Liver (tissue), 9 donors: ENCODE data around the gene PIMREG. TPM values are rescaled to one million over a fixed set of nuclear protein-coding genes. Genes with fewer than 3 reads are reported as not detected.

ENCODE experiments used
- DNase-seq: peaks from one replicate; pipeline ENCODE4 v3.0.0-alpha.2; 2017; ENCODE audit warnings: low spot score
- H3K27ac ChIP-seq, 2 donors: one replicate each; pipeline ENCODE4 v1.7.0; 2013; ENCODE audit warnings: inconsistent platforms in 2 of 2, low read length in 2 of 2, control low read depth in 1 of 2, low read depth in 1 of 2, mild to moderate bottlenecking in 1 of 2
- H3K27me3 ChIP-seq, 4 donors: one replicate each; pipeline versions ENCODE4 v1.6.1 to v1.7.0; 2013; ENCODE audit warnings: low read length in 3 of 4, inconsistent platforms in 1 of 4, mild to moderate bottlenecking in 1 of 4, moderate library complexity in 1 of 4; ENCODE audit not compliant: control insufficient read depth in 4 of 4, insufficient read depth in 4 of 4
- H3K36me3 ChIP-seq, 4 donors: one replicate each; pipeline versions ENCODE4 v1.6.1 to v1.7.0; 2013; ENCODE audit warnings: low read length in 3 of 4, mild to moderate bottlenecking in 3 of 4, low read depth in 1 of 4, moderate library complexity in 1 of 4; ENCODE audit not compliant: control insufficient read depth in 4 of 4, insufficient read depth in 3 of 4
- H3K4me1 ChIP-seq, 4 donors: one replicate each; pipeline versions ENCODE4 v1.6.1 to v1.7.0; 2013; ENCODE audit warnings: low read length in 3 of 4, mild to moderate bottlenecking in 3 of 4, moderate library complexity in 1 of 4; ENCODE audit not compliant: control insufficient read depth in 4 of 4, insufficient read depth in 4 of 4
- H3K4me3 ChIP-seq, 3 donors: one replicate each; pipeline versions ENCODE4 v1.6.1 to v1.7.0; 2013; ENCODE audit warnings: low read length in 3 of 3, control low read depth in 1 of 3, low read depth in 1 of 3, mild to moderate bottlenecking in 1 of 3
- H3K9ac ChIP-seq, 2 donors: one replicate each; pipeline ENCODE4 v1.7.0; 2013; ENCODE audit warnings: low read length in 2 of 2, mild to moderate bottlenecking in 2 of 2, moderate library complexity in 2 of 2, control low read depth in 1 of 2, low read depth in 1 of 2
- H3K9me3 ChIP-seq, 4 donors: one replicate each; pipeline versions ENCODE4 v1.6.1 to v1.7.0; 2013; ENCODE audit warnings: low read length in 3 of 4; ENCODE audit not compliant: control insufficient read depth in 4 of 4
- CTCF ChIP-seq: fragments of 150-350 bp; IDR thresholded peaks from 2 replicates; pipeline ENCODE4 v1.5.1; 2017; ENCODE audit warnings: improper control_type of control experiment, low read depth, low read length; ENCODE audit not compliant: missing input control
- EGR1 ChIP-seq, 2 donors: IDR thresholded peaks; 2 replicates each; pipeline ENCODE4 v1.6.1; 2016 to 2018; ENCODE audit warnings: antibody characterized with exemption in 2 of 2, low read depth in 2 of 2
- FOXA2 ChIP-seq: IDR thresholded peaks from 2 replicates; pipeline ENCODE4 v1.6.1; 2016; ENCODE audit warnings: antibody characterized with exemption
- GABPA ChIP-seq, 2 donors: IDR thresholded peaks in 1 of 2; conservative IDR thresholded peaks in 1 of 2; 2 replicates each; pipeline ENCODE4 v1.6.1; 2016; ENCODE audit warnings: antibody characterized with exemption in 2 of 2, mild to moderate bottlenecking in 1 of 2, moderate library complexity in 1 of 2
- JUND ChIP-seq, 2 donors: IDR thresholded peaks; 2 replicates each; pipeline ENCODE4 v1.6.1; 2016; ENCODE audit warnings: antibody characterized with exemption in 2 of 2
- RAD21 ChIP-seq, 2 donors: IDR thresholded peaks; 2 replicates each; pipeline ENCODE4 v1.6.1; 2016; ENCODE audit warnings: antibody characterized with exemption in 2 of 2, mild to moderate bottlenecking in 2 of 2
- RXRA ChIP-seq, 2 donors: IDR thresholded peaks; 2 replicates each; pipeline ENCODE4 v1.6.1; 2017 to 2018; ENCODE audit warnings: antibody characterized with exemption in 2 of 2, mild to moderate bottlenecking in 1 of 2
- SP1 ChIP-seq: IDR thresholded peaks from 2 replicates; pipeline ENCODE4 v1.6.1; 2018; ENCODE audit warnings: antibody characterized with exemption, mild to moderate bottlenecking
- TAF1 ChIP-seq: conservative IDR thresholded peaks from 2 replicates; pipeline ENCODE4 v1.6.1; 2016; ENCODE audit warnings: antibody characterized with exemption, mild to moderate bottlenecking
- YY1 ChIP-seq: IDR thresholded peaks from 2 replicates; pipeline ENCODE4 v1.6.1; 2016; ENCODE audit warnings: antibody characterized with exemption, mild to moderate bottlenecking
- WGBS: extraction: QIAGEN DNeasy Blood & Tissue Kit; methylation state at CpG from one replicate; pipeline ENCODE4 v1.1.7; 2013; 5-methylcytosine and 5-hydroxymethylcytosine counted together
- polyA plus RNA-seq, 2 donors: library from polyadenylated mRNA; stranded (reverse) in 1 of 2; unstranded in 1 of 2; fragments of 200-250 nt in 1 of 2; fragments of >200 nt in 1 of 2; fragmentation: Nextera tagmentation in 1 of 2; extraction: Ambion mirVana in 1 of 2; gene quantifications; one replicate each; pipeline versions ENCODE4 v1.2.1 to v1.2.3, GENCODE V29; 2013 to 2015
- total RNA-seq, 2 donors: library from RNA; depleted of rRNA; stranded (reverse); fragments of >200 nt; gene quantifications; one replicate each; pipeline ENCODE4 v1.2.3, GENCODE V29; 2014
- TF ChIP-seq, protein P1 (sequence below): IDR thresholded peaks from 2 replicates; pipeline ENCODE4 v1.6.1; 2016; ENCODE audit warnings: antibody characterized with exemption
- TF ChIP-seq, protein P2 (sequence below): IDR thresholded peaks from 2 replicates; pipeline ENCODE4 v1.6.1; 2016; ENCODE audit warnings: antibody characterized with exemption
- TF ChIP-seq, protein P3 (sequence below): IDR thresholded peaks from 2 replicates; pipeline ENCODE4 v1.6.1; 2016; ENCODE audit warnings: antibody characterized with exemption
- donor health status: healthy.
- donor health status: healthy.
- donor health status: healthy.
- donor health status: healthy.
- donor health status: healthy.

The PIMREG gene
- total and polyA plus RNA-seq, 4 donors: 0.10 to 5.2 (median 0.75) TPM; not detected in 1

DNA sequence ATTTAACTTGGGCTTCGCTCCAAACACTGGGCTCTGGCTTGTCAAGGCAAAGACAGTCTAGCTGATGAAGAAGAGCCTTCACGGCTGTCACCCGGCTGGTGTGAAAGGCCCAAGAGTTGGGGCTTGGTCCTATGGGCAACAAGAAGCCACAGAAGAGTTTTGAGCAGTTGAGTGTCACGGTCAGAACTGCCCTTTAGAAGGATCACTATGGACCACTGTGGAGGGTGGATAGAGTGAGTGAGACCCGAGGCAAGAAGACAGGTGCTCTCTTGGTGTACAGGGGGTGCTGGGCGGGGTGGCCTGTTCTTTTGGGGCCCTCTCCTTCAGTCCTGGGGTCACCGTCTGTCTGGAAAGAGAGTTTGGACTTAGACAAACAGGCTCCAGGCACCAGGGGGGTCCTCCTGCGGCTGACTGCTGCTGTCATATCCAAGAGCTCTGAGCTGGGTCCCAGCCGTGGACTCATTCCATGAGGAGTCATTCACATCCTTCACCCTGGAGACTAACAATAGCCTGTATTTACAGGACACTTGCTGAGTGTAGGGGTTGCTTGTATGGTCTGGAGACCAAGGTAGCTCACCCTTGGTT, 2.4 kb downstream of the PIMREG start:
- Histone ChIP-seq H3K27me3 (peaks cover 0 to 2% (median 0%) of the 10 kb centered on the region in 4 donors), H3K36me3 (no peaks in the 10 kb centered on the region), H3K4me1 (peaks cover 4 to 12% (median 6%) of the 10 kb centered on the region in 4 donors), H3K9ac (no peak overlapping the region), H3K4me3 (no peak overlapping the region), H3K27ac (no peak overlapping the region), H3K9me3 (no peaks in the 10 kb centered on the region)
- DNase-seq: no peak
- no peak for TF ChIP-seq TAF1
- no peak for TF ChIP-seq CTCF
- no peak for TF ChIP-seq RXRA (IDR thresholded peaks at IDR 0.05)
- no peak for TF ChIP-seq YY1
- 92% methylated on average over 9 of the region's 9 CpGs for WGBS

- no peak overlapping the region for H3K27ac ChIP-seq
- DNase-seq: no peak
- no peak overlapping the region for H3K9ac ChIP-seq
- H3K4me3 ChIP-seq: no peak overlapping the region
- no peak for TF ChIP-seq RAD21 (IDR thresholded peaks at IDR 0.05)
- TF ChIP-seq FOXA2: no peak
- 92% methylated on average over 6 of the region's 6 CpGs for WGBS
- H3K9me3 ChIP-seq: no peaks in the 10 kb centered on the region
- H3K36me3 ChIP-seq: no peaks in the 10 kb centered on the region
- no peaks in the 10 kb centered on the region for H3K27me3 ChIP-seq
- peaks cover 4 to 10% (median 6%) of the 10 kb centered on the region in 4 donors for H3K4me1 ChIP-seq
Measured at GRCh38 chr17:6448473-6448872, 4.2 kb downstream of the PIMREG start.

DNA sequence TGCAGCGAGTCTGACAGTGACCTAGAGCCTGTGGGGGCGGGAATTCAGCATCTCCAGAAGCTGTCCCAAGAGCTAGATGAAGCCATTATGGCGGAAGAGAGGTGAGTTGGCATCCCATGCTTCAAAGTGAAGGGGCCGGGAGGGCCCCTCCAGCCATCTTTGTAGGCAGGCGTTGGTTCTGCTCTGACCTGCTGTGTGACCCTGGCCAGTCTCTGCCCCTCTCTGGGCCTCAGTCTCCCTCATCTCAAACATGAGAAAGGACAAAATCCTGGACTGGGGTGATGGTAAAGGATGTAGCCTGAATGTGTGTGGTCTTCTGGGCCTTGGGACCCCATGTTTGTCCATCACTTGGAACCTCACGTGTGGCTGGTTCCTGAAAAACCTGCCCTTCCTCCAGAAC, 5.1 kb downstream of the PIMREG start:
- no peaks in the 10 kb centered on the region for H3K27me3 ChIP-seq
- no peak overlapping the region for H3K27ac ChIP-seq
- H3K9ac ChIP-seq: no peak overlapping the region
- no peak overlapping the region for H3K4me3 ChIP-seq
- H3K4me1 ChIP-seq: peaks cover 0 to 3% (median under 1%) of the 10 kb centered on the region in 4 donors
- H3K9me3 ChIP-seq: no peaks in the 10 kb centered on the region
- no peak for DNase-seq
- TF ChIP-seq YY1 (no peak), EGR1 (IDR thresholded peaks at IDR 0.05; ENCODE audit: low read depth in 2 of 2) (no peak), JUND (IDR thresholded peaks at IDR 0.05) (no peak), SP1 (no peak), RXRA (IDR thresholded peaks at IDR 0.05) (no peak), CTCF (no peak), GABPA (IDR thresholded peaks at IDR 0.05 in 1 of 2, conservative IDR thresholded peaks at IDR 0.05 in 1 of 2) (no peak)
- TF ChIP-seq, protein P1, sequence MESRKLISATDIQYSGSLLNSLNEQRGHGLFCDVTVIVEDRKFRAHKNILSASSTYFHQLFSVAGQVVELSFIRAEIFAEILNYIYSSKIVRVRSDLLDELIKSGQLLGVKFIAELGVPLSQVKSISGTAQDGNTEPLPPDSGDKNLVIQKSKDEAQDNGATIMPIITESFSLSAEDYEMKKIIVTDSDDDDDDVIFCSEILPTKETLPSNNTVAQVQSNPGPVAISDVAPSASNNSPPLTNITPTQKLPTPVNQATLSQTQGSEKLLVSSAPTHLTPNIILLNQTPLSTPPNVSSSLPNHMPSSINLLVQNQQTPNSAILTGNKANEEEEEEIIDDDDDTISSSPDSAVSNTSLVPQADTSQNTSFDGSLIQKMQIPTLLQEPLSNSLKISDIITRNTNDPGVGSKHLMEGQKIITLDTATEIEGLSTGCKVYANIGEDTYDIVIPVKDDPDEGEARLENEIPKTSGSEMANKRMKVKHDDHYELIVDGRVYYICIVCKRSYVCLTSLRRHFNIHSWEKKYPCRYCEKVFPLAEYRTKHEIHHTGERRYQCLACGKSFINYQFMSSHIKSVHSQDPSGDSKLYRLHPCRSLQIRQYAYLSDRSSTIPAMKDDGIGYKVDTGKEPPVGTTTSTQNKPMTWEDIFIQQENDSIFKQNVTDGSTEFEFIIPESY: no peak
- TF ChIP-seq, protein P2, sequence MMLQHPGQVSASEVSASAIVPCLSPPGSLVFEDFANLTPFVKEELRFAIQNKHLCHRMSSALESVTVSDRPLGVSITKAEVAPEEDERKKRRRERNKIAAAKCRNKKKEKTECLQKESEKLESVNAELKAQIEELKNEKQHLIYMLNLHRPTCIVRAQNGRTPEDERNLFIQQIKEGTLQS: no peak
- TF ChIP-seq, protein P3, sequence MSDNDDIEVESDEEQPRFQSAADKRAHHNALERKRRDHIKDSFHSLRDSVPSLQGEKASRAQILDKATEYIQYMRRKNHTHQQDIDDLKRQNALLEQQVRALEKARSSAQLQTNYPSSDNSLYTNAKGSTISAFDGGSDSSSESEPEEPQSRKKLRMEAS: no peak
- H3K36me3 ChIP-seq: no peaks in the 10 kb centered on the region
- WGBS: 97% methylated on average over 6 of the region's 6 CpGs
